Subcutaneous abdominal adipose tissue (tissue), 5 donors: ENCODE results near the gene TMEM174.
"Not testable (repeated sequence)": the region's sequence is repeated elsewhere in the genome, so short reads cannot be mapped to it uniquely, and the experiment has no call there.

Experiments
- H3K27ac ChIP-seq: one replicate; pipeline ENCODE4 v1.7.0; 2013; ENCODE audit warnings: low read depth, mild to moderate bottlenecking, inconsistent platforms, low read length, moderate library complexity
- H3K27me3 ChIP-seq, 5 donors: one replicate each; pipeline ENCODE4 v1.7.0; 2013; ENCODE audit warnings: low read length in 5 of 5, inconsistent platforms in 1 of 5; ENCODE audit not compliant: control insufficient read depth in 5 of 5, insufficient read depth in 4 of 5
- H3K36me3 ChIP-seq, 5 donors: one replicate each; pipeline ENCODE4 v1.7.0; 2013; ENCODE audit warnings: low read length in 5 of 5; ENCODE audit not compliant: control insufficient read depth in 5 of 5, insufficient read depth in 5 of 5
- H3K4me1 ChIP-seq, 5 donors: one replicate each; pipeline ENCODE4 v1.7.0; 2013; ENCODE audit warnings: low read length in 5 of 5, mild to moderate bottlenecking in 3 of 5, moderate library complexity in 1 of 5; ENCODE audit not compliant: control insufficient read depth in 5 of 5, insufficient read depth in 5 of 5
- H3K4me3 ChIP-seq, 5 donors: one replicate each; pipeline ENCODE4 v1.7.0; 2013; ENCODE audit warnings: low read length in 5 of 5, low read depth in 1 of 5
- H3K9ac ChIP-seq, 5 donors: one replicate each; pipeline ENCODE4 v1.7.0; 2013; ENCODE audit warnings: low read length in 5 of 5, mild to moderate bottlenecking in 4 of 5, moderate library complexity in 3 of 5
- H3K9me3 ChIP-seq, 5 donors: one replicate each; pipeline ENCODE4 v1.7.0; 2013; ENCODE audit warnings: low read length in 5 of 5; ENCODE audit not compliant: control insufficient read depth in 5 of 5
- donor health status: healthy.
- donor health status: healthy.
- donor health status: healthy.
- donor health status: healthy.
- donor health status: healthy.

TMEM174 gene

DNA sequence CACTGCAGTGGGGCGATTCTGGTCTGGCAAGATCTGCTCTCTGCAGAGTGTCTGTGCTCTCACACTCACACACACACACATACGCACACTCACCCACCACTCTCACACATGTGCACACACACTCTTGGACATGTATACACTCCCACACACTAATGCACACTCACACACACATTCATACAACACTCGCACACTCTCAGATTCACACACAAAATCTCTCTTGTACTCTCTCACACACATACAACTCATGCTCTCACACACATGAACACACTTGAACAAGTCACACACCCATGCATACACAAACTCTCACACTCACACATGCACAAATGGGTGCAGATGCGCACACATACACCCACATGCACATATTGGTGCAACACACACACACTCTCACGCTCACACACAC lies 31.7 kb downstream of the TMEM174 start:
- Histone ChIP-seq H3K9me3 (no peaks in the 10 kb centered on the region), H3K27me3 (peaks cover 3 to 13% (median 9%) of the 10 kb centered on the region in 5 donors), H3K9ac (no peak overlapping the region)

DNA sequence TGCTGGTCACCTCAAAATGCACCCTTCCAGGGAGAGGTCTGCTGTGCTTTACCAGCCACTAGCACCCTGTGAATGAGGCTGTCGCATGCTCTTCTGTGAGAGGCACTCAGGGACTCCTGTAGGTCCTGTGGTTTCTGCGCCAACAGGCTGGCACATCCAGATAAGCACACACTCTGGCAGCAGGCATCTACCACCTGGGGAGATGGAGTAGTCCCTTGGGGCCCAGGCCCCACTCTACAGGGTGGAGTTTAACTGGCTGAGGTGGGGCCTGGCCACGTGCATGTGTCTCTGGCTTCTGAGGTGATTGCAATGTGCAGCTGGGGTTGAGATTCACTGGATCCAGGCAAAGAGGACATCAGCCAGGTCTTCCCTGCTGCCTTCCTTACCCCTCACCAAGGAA lies 32.3 kb downstream of the TMEM174 start:
- Histone ChIP-seq H3K4me3 (no peak overlapping the region), H3K9me3 (no peaks in the 10 kb centered on the region), H3K9ac (no peak overlapping the region), H3K27me3 (peaks cover 3 to 13% (median 9%) of the 10 kb centered on the region in 5 donors), H3K36me3 (no peaks in the 10 kb centered on the region), H3K27ac (no peak overlapping the region), H3K4me1 (peaks cover 0 to 8% (median 6%) of the 10 kb centered on the region in 5 donors)

More for the DNA sequence above, 31.7 kb downstream of the TMEM174 start:
- H3K36me3 ChIP-seq = no peaks in the 10 kb centered on the region
- peaks cover 0 to 8% (median 6%) of the 10 kb centered on the region in 5 donors for H3K4me1 ChIP-seq
- H3K27ac ChIP-seq = no peak overlapping the region
- no peak overlapping the region for H3K4me3 ChIP-seq

DNA sequence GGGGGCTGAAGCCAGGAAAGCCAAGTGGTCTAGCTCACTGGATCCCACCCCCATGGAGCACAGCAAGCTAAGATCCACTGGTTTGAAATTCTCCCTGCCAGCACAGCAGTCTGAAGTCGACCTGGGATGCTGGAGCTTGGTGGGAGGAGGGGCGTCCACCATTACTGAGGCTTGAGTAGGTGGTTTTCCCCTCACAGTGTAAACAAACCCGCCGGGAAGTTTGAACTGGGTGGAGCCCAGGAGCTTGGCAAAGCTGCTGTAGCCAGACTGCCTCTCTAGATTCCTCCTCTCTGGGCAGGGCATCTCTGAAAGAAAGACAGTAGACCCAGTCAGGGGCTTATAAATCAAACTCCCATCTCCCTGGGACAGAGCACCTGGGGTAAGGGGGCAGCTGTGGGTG lies 34.2 kb downstream of the TMEM174 start:
- not testable (repeated sequence) for H3K9ac ChIP-seq, H3K4me3 ChIP-seq
- H3K27me3 ChIP-seq = peaks cover 3 to 13% (median 9%) of the 10 kb centered on the region in 5 donors

DNA sequence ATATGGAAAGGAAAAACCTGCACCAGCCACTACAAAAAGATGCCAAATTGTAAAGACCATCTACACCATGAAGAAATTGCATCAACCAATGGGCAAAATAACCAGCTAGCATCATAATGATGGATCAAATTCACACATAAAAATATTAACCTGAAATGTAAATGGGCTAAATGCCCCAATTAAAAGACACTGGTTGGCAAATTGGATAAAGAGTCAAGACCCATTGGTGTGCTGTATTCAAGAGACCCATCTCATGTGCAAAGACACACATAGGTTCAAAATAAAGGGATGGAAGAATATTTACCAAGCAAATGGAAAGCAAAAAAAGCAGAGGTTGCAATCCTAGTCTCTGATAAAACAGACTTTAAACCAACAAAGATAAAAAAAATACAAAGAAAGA lies 36.1 kb downstream of the TMEM174 start:
- not testable (repeated sequence) for H3K36me3 ChIP-seq, H3K4me1 ChIP-seq, H3K4me3 ChIP-seq, H3K9me3 ChIP-seq, H3K27ac ChIP-seq, H3K9ac ChIP-seq
- H3K27me3 ChIP-seq = peaks cover 6 to 22% (median 16%) of the 10 kb centered on the region in 5 donors

More for the DNA sequence above, 34.2 kb downstream of the TMEM174 start:
- not testable (repeated sequence) for H3K27ac ChIP-seq, H3K4me1 ChIP-seq, H3K9me3 ChIP-seq, H3K36me3 ChIP-seq

DNA sequence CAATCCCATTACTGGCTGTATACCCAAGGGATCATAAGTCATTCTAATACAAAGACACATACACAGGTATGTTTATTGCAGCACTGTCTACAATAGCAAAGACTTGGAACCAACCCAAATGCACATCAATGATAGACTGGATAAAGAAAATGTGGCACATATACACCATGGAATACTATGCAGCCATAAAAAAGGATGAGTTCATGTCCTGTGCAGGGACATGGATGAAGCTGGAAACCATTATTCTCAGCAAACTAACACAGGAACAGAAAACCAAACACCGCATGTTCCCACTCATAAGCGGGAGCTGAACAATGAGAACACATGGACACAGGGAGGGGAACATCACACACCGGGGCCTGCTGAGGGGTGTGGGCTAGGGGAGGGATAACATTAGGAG lies 39.7 kb downstream of the TMEM174 start:
- Histone ChIP-seq H3K4me1 (peaks cover 0 to 14% (median 12%) of the 10 kb centered on the region in 5 donors), H3K27me3 (peaks cover 16 to 31% (median 24%) of the 10 kb centered on the region in 5 donors)
- H3K36me3 ChIP-seq, H3K27ac ChIP-seq, H3K4me3 ChIP-seq, H3K9me3 ChIP-seq, H3K9ac ChIP-seq: not testable (repeated sequence)

DNA sequence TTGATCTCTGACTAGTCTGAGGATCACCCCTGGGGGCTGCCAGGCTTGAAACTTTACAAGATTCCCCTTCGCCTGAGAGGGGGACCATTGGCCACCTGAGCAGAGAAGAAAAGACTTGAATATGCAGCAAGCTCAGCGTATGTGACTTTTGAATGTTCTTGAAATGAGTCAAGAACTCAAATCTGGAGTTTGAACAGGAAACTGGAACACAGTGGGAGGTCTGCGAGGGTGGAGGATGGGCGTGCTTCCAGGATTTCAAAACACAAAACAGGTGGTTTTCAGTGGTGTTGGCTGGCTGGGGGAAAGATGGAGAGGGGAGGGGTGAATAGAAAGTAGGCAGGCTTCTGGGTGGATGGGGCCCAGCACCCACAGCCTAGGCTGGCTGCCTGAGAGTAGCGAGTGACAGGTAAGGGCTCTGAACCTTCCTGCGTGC lies 40.6 kb downstream of the TMEM174 start:
- Histone ChIP-seq H3K36me3 (no peaks in the 10 kb centered on the region), H3K27ac (no peak overlapping the region), H3K9me3 (peaks cover 0 to 2% (median 0%) of the 10 kb centered on the region in 5 donors), H3K4me3 (no peak overlapping the region), H3K27me3 (peaks cover 16 to 37% (median 29%) of the 10 kb centered on the region in 5 donors), H3K9ac (no peak overlapping the region), H3K4me1 (peaks cover 0 to 14% (median 12%) of the 10 kb centered on the region in 5 donors)

DNA sequence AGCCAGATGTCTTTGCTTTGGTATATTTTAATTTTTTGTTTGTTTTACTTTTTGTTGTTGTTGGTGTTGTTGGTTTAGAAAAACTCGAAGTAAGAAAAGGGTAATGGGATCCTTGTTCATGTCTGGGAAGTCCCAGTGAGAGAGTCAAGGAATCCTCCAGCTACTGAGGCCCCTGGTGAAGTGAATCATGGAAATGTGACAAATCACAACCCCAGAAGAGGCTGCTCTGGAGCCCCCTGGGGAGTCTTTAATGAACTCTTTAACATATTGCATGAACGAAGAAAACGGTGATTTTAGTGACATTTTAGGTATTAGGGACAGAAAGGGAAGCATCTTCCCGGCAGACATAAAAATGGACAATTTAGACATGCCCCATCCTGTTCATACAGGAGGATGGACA lies 41.3 kb downstream of the TMEM174 start:
- H3K9ac ChIP-seq = no peak overlapping the region

DNA sequence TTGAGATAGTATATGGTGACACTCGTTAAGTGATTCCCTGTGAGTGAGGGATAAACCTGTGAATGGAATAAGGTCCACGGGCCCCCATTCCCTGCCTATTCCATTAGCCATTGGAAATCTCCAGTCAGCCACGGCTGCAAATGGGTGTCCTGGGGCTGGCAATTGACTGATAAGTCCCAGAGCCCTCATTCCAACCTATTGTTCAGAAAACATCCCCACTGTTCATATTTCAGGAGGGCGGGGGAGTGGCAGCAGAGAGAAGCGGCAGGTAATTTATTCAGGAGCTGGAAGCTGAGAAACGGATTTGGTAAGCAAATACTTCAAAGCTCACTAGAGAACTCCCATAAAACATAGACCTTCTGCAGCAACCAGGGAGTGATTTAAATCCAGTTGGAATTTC lies 42.0 kb downstream of the TMEM174 start:
- Histone ChIP-seq H3K4me1 (peaks cover 0 to 14% (median 12%) of the 10 kb centered on the region in 5 donors), H3K9ac (no peak overlapping the region), H3K27ac (no peak overlapping the region), H3K4me3 (no peak overlapping the region), H3K9me3 (peaks cover 0 to 2% (median 0%) of the 10 kb centered on the region in 5 donors), H3K36me3 (no peaks in the 10 kb centered on the region), H3K27me3 (peaks cover 20 to 46% (median 35%) of the 10 kb centered on the region in 5 donors)

More for the DNA sequence above, 41.3 kb downstream of the TMEM174 start:
- peaks cover 0 to 2% (median 0%) of the 10 kb centered on the region in 5 donors for H3K9me3 ChIP-seq
- H3K27ac ChIP-seq = no peak overlapping the region
- peaks cover 0 to 14% (median 12%) of the 10 kb centered on the region in 5 donors for H3K4me1 ChIP-seq
- peaks cover 19 to 43% (median 34%) of the 10 kb centered on the region in 5 donors for H3K27me3 ChIP-seq
- no peak overlapping the region for H3K4me3 ChIP-seq
- H3K36me3 ChIP-seq = no peaks in the 10 kb centered on the region

DNA sequence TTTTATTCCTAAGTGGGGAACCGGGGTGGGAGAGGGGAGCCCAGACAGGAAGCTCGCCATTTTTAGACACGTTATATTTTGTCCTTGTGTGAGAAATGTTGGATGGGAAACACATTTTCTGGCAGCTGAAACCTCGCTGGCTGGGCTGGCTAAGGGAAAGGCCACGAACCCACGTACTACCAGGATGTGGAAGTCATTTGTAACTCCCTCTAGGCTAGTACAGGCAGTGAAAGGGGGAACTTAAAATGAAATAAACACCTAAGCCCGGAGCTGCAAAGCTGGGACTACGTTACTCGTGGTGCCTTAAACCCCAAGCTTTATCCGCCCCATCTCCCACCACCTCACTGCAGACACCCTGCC lies 42.5 kb downstream of the TMEM174 start:
- H3K27ac ChIP-seq = no peak overlapping the region
- no peak overlapping the region for H3K9ac ChIP-seq
- H3K36me3 ChIP-seq = no peaks in the 10 kb centered on the region
- peaks cover 23 to 50% (median 35%) of the 10 kb centered on the region in 5 donors for H3K27me3 ChIP-seq
- H3K9me3 ChIP-seq = peaks cover 0 to 2% (median 0%) of the 10 kb centered on the region in 5 donors
- H3K4me1 ChIP-seq = peaks cover 0 to 14% (median 12%) of the 10 kb centered on the region in 5 donors
- peak overlapping the region; percentile 49 to 59 (median 58) for H3K4me3 ChIP-seq

DNA sequence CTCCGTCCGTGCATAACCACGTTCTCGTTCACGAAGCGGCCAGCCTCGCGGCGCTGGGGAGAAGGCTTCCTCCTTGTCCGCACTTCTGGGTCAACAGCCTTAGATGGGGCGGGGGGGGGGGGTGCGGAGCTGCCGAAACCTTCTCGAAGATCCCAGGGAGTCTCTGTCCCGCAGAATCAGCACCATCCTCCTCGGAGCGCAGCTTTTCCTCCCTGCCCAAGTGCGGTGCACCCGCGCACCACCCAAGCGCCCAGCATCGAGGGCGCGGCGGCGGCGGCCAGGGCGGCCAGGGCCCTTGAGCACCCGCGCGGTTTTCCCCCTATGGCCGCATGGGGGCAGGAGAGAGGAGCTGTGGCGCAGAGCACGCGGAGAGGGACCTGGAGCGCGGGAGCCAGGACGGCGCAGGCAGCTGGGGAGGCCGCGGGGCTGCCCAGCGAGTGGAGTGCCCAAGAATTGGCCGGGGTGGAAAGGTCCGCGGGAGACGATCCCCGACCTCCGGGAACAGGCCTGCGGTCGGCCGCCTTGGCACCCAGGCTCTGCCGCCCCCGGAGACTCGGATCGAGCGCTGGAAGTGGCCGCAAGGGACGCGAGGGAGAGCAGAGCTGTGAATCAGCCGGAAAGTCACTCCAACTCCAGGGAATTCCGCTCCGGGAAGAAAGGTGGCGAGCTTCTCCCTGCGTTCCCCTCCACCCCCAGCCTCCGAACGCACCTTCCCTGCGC lies 43.1 kb downstream of the TMEM174 start:
- Histone ChIP-seq H3K27me3 (peaks cover 23 to 53% (median 35%) of the 10 kb centered on the region in 5 donors), H3K9ac (no peak overlapping the region), H3K4me3 (peak overlapping the region; percentile 49 to 59 (median 58)), H3K9me3 (peaks cover 0 to 2% (median 0%) of the 10 kb centered on the region in 5 donors), H3K36me3 (no peaks in the 10 kb centered on the region), H3K4me1 (peaks cover 0 to 14% (median 12%) of the 10 kb centered on the region in 5 donors), H3K27ac (no peak overlapping the region)
